GM06990 (cell line): ENCODE data around the gene ZNF396.

Source experiments
- DNase-seq: peaks from one replicate; pipeline ENCODE4 v3.0.0-alpha.2; 2011; ENCODE audit not compliant: insufficient read length; ENCODE audit errors: extremely low read depth
- H3K27me3 ChIP-seq: replicated peaks from 2 replicates; pipeline ENCODE4 v1.6.0; 2011; ENCODE audit warnings: low read length; ENCODE audit not compliant: control insufficient read depth, insufficient read depth
- H3K36me3 ChIP-seq: 2 replicates; pipeline ENCODE4 v1.5.1; 2011; ENCODE audit warnings: low read length; ENCODE audit not compliant: control insufficient read depth, insufficient read depth
- H3K4me3 ChIP-seq: replicated peaks from 2 replicates; pipeline ENCODE4 v1.5.1; 2011; ENCODE audit warnings: low read depth, mild to moderate bottlenecking, control low read depth, low read length
- CTCF ChIP-seq: IDR thresholded peaks from 2 replicates; pipeline ENCODE4 v1.5.1; 2011; ENCODE audit warnings: low read length, control low read depth, mild to moderate bottlenecking, inconsistent platforms; ENCODE audit not compliant: insufficient read depth, poor library complexity, severe bottlenecking

Gene ZNF396

GRCh38 chr18:35369126-35369525 is 8.0 kb downstream of the ZNF396 start:
- Histone ChIP-seq H3K36me3 (no peaks in the 10 kb centered on the region), H3K4me3 (no peak overlapping the region), H3K27me3 (no peaks in the 10 kb centered on the region)
- DNase-seq = no peak
- no peak for TF ChIP-seq CTCF

- no peaks in the 10 kb centered on the region for H3K36me3 ChIP-seq
- no peak for TF ChIP-seq CTCF
- H3K27me3 ChIP-seq = no peaks in the 10 kb centered on the region
- DNase-seq = no peak
- H3K4me3 ChIP-seq = no peak overlapping the region
These were observed 8.5 kb downstream of the ZNF396 start for GRCh38 chr18:35368595-35368994.

DNA sequence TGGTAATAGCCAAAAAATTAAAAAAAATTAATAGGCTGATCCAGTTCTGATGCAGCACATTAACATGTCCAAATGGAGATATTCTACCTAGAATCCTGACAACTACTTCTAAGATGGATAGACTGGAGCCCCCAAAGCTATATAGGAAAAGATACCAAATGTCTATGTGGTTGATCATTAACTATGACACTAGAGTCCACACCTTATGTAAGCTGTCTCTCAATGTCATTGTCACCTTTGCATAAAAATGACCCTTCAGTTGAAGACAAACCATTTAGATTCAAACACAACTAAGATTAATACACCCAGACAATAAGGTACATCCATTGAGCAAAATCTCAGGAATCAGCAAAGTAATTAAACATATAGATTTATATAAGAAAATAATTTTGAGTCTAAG is 14.6 kb downstream of the ZNF396 start:
- DNase-seq = no peak
- Histone ChIP-seq H3K36me3 (no peaks in the 10 kb centered on the region), H3K4me3 (no peak overlapping the region), H3K27me3 (no peaks in the 10 kb centered on the region)
- TF ChIP-seq CTCF = no peak

GRCh38 chr18:35361570-35362321 is 15.4 kb downstream of the ZNF396 start:
- Histone ChIP-seq H3K27me3 (no peaks in the 10 kb centered on the region), H3K36me3 (no peaks in the 10 kb centered on the region), H3K4me3 (no peak overlapping the region)
- DNase-seq = no peak
- TF ChIP-seq CTCF = no peak

DNA sequence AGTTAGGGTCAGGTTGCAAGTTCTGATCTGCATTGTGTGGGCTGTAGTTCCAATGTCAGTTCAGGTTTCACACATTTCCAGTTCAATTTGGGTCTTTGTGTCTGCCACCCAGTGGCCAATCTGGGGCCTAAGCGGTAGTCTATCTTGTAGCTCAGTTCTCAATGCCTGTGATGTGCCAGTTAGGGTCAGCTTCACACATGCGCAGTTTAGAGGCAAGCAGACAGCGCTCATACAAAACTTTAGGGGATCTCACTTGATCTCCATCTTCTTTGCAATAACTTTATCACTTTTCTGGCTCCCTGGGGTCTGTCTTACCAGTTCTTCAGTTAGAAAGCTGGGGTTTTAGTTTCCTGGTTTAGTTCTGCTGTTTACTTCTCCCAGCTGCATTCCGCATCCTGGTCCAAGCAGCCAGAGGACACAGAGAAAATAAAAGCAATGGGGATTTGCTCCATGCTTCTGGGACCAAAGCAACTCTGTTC is 22.0 kb downstream of the ZNF396 start:
- no peak for DNase-seq
- peak; percentile 68 for TF ChIP-seq CTCF
- no peaks in the 10 kb centered on the region for H3K27me3 ChIP-seq
- H3K36me3 ChIP-seq = no peaks in the 10 kb centered on the region
- H3K4me3 ChIP-seq = no peak overlapping the region

DNA sequence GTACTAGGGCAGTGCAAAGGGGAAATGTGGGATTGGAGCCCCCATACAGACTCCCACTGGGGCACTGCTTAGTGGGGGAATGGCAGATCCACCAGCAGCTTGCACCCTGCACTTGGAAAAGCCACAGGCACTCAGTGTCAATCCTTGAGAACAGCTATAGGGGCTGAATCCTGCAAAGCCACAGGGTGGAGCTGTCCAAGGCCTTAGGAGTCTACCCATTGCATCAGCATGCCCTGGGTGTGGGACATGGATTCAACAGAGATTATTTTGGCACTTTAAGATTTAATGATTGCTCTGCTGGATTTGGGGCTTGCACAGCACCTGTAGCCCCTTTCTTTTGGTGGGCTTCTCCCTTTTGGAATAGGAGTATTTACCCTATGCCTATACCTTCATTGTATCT is 24.4 kb downstream of the ZNF396 start:
- no peak overlapping the region for H3K4me3 ChIP-seq
- no peak for TF ChIP-seq CTCF

More for the DNA sequence above, 24.4 kb downstream of the ZNF396 start:
- no peaks in the 10 kb centered on the region for H3K27me3 ChIP-seq
- no peak for DNase-seq
- H3K36me3 ChIP-seq = no peaks in the 10 kb centered on the region
